Effector CD4-positive, alpha-beta T cell (primary cell): ENCODE data around the gene CCDC184.
A peak's percentile ranks its signal among the peaks of the same experiment; 100 is the strongest.
"Not testable (repeated sequence)": the region's sequence is repeated elsewhere in the genome, so short reads cannot be mapped to it uniquely, and the experiment has no call there.

Experiments used
- DNase-seq: peaks from one replicate; pipeline ENCODE4 v3.0.0-alpha.2; 2020
- total RNA-seq: gene quantifications from one replicate; lab custom pipeline; 2026; lab: John Stamatoyannopoulos, UW

CCDC184 gene
- 5.3 reads per million, percentile 20 among the genes with 10 or more reads in this experiment for total RNA-seq

DNA sequence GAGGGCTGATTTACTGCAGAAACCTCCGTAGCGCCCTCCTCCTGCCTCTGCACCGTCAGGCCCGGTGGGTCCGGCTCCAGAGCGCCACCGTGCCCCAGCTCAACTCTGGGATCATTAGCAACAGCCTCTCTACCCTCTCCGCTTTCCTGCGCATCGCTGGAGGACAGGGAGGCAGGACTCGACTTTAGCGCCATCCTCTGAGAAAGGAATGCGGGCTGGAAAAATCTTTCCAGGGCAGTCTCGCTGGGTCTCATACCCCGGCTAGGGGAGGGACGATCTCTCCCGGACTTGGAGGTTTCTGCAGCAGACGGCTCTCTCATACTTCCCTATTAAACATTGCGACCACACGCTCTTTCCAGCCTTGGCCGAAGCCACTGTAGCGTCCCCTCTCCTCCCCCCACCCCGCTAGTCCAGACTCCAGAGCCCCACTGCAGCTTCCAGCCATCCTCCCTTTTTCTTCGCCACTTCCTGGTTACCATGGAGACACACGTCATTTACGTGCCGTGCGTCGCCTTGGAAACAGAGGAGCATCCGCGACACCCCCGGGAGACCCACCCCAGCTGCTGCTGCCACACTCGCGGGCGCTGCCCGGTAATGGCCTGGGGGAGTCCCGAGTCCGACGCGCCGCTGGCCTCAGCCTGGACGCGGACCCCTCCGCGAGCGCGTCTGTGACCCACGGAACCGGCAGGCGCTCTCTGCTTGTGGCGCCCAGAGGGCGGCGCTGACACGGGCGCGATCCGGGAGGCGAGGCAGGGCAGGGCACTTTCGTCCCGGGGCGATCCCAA lies at the start of gene CCDC184:
Gene CCDC184, plus strand, starts transcription at position 554 of the 785 bp plus-strand sequence. CDS start 479 bp downstream, outside the sequence.
- peak; percentile 69 for DNase-seq

DNA sequence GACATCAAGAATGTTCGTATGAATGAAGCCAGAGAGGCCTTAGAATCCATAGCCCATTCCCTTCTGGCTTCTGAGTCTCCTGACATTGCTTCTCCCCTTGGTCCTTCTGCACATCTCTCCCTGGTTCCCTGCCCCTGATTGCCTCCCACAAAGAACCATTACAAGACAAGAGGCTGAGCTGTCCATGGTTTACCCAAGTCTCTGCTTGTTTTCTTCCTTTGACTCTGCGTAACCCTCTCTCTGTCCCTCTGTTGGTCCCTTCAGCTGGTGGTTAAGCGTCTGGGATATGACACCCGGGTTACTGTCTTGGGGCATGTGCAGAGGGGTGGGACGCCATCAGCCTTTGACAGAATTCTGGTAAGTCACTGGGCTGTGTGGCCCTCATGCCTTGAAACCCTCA lies 48.4 kb upstream of the CCDC184 start:
- no peak for DNase-seq

DNA sequence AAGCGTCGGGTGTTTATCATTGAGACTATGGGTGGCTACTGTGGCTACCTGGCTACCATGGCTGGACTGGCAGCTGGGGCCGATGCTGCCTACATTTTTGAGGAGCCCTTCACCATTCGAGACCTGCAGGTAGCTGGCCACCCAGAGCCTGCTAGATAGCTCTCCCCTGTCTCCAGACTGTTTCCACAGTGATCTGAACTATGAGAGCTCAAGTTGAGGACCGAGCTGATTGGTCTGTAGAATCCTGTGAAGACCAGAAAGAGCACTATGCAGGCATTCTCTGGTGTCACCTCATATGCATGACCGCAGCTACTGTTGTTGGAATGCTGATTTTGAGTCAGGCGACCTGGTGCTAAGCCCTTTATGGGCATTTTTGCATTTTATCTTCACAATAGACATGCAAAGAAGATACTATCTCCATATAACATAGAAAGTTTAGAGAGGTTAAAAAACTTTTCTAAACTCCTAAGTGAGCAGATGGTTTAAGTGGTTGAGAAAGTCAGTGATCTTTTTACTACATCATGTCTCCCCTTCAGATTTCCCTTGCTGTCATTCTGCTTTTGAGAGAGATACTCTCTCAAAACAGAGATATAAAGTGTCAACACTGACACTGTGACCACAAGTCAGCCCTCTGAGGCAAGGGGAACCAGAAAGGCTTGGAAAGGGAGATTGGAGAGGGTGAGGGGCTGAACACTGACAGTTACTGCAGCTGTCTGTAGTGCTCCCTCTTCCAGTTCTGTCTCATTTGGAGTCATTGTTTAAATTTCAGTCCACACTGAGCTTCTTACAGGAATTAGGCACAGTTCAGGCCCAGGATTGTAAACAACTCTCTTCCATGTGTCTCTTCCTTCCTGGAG lies 40.4 kb upstream of the CCDC184 start:
- DNase-seq: no peak

DNA sequence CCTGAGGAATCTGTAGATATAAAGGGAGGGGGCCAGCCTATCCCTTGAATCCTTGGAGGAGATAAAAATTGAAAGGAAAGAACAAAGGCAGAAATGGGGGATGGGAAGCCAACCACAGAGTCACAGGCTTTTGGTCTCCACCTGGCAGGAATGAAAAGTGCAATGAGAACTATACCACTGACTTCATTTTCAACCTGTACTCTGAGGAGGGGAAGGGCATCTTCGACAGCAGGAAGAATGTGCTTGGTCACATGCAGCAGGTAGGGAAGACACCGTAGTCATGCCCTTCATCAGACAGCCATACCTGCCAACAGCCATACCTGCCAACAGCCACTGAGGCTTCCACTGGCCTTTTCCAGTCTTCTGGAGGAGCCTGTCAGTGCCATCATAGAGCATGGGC lies 39.5 kb upstream of the CCDC184 start:
- DNase-seq: no peak

DNA sequence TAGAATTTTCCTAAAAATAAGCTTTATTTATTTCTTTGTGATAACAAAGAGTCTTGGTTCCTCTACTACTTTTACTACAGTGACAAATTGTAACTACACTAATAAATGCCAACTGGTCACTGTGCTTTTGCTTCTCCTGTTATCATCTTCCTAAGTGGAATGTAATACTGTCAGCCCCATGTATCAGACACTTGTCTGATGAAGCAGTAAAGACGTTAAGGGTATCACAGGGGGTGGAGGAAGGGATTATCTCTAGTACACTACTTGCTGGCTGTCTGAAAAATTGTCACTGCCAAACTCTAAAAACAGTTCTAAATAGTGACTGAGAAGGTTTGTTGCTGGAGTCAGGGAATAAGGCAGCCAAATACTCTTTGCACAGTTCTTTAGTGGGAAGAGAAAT lies 37.5 kb upstream of the CCDC184 start:
- no peak for DNase-seq

DNA sequence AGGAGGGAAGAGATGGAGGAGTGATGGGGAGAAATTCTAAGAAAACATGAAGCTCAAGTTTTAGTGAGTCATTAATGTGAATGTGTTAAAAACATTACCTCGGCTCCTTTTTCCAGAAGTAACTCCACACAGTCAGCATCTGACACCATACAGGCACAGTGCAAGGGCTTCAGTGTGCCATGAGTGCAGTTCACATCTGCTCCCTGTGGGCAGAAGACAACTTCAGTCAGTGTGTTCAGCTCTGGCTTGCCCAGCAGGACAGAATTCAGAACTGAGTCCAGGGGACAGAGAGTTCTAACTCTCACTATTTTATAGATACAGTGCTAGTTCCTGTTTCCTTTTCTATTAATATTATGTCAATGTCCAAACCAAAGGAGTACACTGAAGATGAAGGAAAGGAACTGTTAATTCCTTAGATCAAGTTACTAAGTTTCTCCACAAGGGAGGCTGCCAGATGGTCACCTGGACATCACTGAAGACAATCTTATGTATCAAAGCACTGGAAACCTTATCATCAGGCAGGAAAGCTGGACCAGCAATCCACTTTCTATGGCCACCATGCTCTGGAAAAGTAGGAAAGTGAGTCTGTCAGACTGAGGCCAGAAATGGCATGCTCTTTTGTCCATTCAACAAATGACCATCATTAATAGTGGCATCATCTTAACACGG lies 32.2 kb upstream of the CCDC184 start:
- no peak for DNase-seq

DNA sequence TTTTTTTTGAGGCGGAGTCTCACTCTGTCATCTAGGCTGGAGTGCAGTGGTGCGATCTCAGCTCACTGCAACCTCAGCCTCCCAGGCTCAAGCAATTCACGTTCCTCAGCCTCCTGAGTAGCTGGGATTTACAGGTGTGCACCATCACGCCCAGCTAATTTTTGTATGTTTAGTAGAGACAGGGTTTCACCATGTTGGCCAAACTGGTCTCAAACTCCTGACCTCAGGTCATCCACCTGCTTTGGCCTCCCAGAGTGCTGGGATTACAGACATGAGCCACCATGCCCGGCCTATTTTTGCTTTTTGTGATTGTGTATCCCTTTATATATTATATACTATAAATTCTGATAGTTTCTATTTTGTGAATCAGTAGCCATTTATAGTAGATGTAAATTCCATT lies 27.7 kb upstream of the CCDC184 start:
- not testable (repeated sequence) for DNase-seq

DNA sequence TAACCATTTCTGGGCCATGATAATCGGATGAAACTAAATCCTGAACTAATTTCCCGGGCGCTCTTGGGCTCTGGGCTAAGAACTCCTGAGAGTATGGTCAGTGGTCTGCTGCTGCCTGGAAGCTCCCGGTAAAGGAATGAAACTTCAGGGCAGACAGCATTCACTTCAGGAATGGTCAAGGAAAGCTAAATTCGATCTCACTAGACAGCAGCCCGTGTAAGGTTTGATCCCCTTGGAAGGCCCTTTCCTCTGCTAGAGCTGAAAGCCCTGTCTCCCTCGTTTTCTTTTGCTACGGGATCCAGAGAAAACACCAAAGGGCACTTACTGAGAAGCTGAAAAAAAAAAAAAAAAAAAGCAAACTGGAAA lies 26.8 kb upstream of the CCDC184 start:
- no peak for DNase-seq

DNA sequence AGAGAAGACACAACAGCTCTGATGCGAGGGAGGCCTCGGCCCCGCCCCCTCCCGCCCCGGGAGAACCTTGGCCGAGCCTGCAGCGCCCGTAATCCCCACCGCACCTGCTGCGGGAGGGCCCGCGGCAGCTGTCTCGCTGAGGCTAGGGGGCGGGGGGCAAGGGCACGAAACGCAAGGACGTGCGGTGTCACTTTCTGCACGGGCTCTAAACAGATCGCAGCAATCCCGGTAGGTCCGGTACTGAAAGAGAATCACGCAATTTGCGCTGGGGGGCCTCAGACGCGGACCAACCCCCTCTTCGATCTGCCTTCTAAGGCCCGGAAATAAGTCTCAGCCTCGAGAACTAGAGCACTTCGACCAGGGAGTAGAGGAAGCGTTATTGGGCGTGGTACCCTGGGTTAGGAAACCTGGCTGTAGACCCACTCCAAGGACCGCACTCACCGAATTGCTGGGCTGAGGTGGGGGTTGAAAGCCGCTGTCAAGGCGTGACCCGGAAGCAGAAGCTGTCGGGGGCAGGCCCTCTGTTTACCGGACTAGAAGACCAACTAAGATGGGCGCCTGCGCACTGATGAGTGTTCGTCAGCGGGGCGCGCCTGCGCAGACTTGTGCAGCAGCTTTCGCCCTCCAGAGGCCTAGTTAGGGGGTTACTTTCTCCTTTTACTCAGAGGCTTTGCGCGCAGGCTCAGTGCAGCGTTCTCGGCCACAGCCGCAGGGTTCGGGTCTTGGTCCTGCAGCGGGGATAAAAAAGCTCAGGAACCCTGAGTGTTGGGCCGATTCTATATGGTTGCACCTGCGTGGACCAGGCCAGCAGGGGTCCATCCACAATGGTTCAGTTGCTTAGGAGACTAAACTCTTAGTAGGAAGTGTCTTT lies 26.2 kb upstream of the CCDC184 start, which contains the start of gene ASB8:
Gene ASB8, minus strand, starts transcription at position 498 of the 871 bp plus-strand sequence. CDS start 4,019 bp downstream, outside the sequence.
- peak; percentile 99 for DNase-seq

DNA sequence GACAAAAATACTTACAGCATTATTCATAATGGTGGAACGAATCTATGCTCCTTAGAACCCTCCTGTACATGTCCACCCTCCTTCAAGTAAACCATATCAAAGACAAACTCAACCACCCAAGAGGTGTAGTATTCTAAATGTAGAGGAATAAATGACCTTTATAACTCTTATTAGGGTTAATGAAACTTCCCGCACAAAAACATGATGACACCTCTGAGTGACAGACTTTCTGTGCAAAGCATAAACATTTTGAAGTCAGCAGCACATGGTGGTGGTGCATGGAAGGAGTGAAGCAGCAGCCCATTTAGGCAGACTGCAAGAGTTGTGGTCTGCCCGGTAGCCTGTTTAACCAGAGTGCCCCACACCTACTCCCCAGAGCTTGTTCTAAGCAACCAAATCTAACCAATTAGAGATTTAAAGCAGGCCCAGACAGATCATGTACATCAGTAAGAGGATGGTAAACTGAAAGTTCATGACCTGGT lies 25.5 kb upstream of the CCDC184 start:
- no peak for DNase-seq

DNA sequence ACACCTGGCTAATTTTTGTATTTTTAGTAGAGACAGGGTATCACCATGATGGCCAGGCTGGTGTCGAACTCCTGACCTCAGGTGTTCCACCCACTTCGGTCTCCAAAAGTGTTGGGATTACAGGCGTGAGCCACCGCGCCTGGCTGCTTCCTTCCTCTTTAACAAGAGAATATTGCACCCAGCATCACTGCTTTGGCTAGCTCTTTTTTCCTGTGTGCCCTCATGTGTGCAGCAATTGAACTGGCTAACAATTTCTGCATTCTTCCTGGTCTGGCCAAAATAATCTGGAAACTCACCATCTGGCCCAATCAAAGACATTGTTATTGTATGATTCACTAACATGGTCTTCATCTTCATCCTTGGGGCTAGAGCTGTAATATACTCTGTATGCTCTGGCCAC lies 23.4 kb upstream of the CCDC184 start:
- no peak for DNase-seq

DNA sequence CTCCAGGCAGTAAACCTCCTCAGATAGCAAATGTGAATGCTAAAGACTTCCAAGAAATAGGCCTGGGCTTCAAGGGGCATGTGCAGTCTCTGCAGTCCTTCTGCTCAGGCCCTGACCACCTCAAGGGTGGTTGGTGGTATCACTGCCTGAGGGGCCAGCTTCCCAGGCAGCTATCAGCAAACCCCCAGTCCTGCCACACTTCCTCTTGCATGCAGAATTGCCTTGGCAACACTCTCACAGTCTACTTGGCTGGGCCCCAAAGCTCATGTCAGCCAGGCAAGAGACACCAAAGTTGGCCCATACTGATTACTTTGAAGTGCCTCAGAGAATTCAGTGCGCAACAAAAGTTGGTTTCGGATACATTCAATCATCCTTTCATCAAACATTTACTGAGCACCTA lies 22.6 kb upstream of the CCDC184 start:
- DNase-seq: no peak

DNA sequence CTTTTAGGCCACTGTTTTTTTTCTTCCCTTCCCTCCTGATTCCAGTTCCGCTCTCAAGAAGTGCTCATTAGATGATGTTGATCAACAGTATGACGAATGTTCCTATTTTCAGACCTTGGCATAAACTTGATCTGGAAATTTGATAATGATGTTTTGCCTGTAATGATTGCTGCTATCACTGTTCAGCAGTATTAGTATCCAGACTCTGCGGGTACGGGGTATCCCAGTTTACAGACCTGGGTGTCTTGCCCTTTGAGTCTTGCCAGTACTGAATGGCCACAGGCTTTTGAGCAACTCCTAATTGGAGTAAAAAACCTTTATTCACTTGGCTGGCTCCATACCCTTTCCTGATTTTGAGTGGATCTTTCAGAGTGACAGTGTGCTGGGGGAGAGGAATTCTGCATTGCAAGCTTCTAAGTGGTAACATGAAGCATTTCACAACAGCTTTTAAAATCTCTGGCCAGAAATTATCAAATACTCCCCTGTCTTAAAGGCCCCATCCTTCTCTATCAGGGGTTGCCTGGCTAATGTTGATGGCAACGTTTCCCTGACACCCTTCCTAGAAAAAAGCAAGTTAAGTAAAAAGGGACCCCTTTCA lies 20.2 kb upstream of the CCDC184 start:
- no peak for DNase-seq

DNA sequence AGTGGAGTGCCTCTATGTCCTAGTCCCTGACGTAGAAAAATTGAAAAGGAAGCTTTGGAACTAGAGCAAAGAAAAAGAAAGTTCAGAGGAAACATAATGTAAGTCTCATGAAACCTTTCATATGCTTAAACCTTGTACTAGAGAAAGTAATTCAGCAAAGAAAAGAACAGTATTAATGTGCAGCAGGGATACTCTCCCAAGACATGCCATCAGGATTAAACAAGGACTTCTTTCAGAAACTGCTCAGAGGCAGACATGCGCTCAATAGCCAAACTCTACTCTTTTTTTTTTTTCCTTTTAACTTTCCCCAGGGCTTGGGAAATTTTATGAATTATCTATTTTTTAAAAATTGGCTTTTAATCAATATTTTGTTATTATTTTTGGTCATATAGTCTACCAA lies 19.0 kb upstream of the CCDC184 start:
- DNase-seq: no peak

DNA sequence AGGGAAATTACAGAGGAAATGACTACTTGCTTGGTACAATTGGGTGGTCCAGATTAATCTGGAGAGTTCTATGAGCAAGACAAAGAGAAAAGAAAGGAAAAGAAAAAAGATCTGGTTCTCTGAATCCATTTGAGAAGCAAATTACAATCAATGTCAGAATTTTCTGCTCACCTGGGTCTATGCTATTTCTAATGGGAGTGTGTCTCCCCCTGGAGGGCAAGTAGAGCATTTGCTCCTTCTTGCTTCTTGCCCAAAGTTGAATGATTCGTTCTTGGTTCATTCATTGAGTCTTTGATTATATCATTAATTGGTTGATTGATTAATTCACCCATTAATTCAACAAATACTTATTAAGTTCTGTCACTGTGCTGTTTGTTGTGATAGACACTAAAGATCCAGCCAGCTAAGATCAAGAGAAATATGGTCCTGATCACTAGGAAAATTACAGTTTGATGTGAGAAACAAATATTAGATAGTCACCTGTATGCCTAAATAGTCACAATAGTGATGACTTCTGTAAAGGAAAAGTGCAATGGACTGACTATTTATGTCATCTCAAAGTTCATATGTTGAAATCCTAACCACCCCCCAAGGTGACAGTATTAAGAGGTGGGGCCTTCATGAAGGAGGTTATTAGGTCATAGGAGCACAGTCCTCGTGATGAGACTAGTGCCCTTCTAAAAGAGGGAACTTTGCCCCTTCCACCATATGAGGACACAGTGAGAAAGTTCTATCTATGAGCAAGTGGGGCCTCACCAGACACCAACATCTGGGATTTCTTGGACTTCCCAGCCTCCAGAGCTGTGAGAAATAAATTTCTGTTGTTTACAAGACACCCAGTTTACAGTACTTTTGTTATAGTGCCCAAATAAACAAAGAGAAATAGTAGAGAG lies 18.1 kb upstream of the CCDC184 start:
- peak; percentile 56 for DNase-seq

DNA sequence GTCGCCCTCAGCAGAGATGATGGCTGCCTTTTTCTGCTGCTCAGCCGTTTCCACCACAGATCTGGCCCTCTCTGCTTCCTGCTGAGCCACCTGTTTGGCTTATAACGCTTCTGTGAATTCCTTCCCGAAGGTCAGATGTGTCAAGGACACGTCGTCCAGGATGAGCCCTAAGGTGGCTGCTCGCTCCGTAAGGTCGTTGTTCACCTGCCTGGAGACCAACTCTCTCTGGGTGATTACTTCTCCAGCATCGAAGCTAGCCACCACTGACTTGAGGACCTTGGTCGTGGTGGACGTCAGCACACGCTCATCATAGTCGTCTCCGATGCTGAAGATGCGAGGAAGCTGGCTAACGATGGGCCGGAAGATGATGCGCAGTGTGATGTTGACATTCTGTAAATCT lies 14.4 kb upstream of the CCDC184 start:
- no peak for DNase-seq

DNA sequence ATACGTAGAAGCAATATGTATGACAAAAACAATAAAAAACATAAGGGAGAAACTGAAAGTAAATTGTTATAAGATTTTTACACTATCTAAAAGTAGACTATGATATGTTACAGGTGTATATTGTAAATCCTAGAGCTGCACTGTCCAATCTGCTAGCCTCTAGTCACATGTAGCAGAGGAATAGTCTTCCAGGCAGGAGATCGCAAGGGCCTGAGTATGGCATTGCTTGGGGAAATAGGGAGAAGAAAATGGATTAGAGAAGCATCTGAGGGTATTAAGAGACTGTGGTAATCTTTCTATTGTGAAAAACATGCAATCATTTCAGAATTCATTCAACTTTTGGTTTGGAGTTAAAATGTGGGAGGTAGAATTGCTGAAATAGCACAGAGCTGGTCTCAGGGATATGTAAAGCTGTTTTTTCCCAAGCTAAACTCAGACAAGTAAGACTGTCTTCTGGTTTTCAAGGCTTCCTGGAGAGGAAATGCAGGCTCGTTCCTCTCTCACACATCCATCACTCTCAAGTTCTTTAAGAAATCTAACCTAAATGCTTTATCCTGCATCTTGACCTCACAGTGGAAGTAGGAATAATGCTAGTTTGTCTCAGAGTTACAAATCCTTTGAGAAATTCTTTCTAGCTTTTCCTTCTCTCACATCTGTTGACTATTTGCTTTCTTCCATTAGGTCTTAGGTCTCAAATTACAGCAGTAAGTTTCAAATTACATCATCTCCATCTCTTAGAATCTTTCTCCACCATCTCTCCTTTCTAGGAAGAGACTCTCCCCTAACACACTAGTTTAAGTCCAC lies 7.6 kb upstream of the CCDC184 start:
- DNase-seq: no peak

DNA sequence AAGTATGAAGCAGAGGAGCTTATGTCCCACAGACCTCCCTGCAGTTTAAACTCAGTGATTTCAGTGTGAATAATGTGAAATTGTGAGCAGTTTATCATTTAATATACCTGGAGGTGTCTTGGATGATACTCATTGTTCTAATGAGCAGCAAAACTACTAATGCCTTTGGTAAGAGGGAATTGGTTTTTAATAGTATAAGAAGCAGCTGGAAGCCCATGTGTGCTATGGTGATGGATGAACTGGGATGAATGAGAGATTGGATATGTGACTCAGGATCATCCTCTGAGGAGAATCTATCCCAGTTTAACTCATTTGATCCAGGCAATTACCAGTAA lies 7.1 kb upstream of the CCDC184 start:
- DNase-seq: no peak

DNA sequence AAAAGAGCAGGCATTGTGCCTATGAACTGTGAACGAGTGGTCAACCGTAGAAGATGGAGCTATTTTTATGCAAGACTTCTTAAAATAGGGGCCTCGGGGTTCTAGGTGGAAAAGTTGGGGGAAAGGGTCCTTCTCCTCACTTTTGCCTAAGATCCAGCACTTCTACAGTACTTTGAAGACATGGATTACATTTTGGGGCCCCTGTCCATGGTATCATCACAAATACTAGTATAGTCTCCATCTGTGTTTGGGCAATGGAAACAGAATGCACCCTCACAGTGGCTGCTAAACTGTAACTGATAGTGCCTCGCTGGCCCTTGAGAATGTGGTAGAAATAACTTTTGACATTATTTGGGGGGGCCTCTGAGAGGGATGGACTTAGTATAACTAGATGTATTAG lies 5.5 kb upstream of the CCDC184 start:
- no peak for DNase-seq

DNA sequence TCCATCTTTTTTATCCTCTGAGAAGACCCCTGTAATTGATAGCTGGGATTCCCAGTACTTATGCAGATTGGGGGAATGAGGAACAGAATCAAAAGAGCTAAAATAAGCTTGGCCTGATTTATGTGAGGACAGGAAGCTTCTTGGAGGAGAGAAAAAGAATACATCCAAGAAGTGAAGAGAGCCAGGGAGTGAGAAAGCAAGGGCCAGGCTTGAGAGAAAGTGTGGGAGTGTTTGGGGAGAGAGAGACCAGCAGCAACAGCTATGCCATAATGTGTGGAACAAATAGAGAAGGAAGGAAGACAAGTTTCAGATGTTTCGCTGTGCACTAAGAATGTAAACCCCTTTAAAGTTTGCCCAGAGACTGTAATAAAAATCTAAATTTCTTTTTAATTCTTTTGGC lies 4.0 kb upstream of the CCDC184 start:
- no peak for DNase-seq
